Activated CD4-positive, alpha-beta memory T cell treated with anti-CD3 and anti-CD28 coated beads, Interleukin-2, amount 10 ng/mL, durations not matched to agents 7 days and 5 days (primary cell): ENCODE data around the gene NEURL2. TPM values are rescaled to one million over a fixed set of nuclear protein-coding genes. Genes with fewer than 3 reads are reported as not detected.

ENCODE experiments used
- CTCF ChIA-PET: fragments of 350-600 bp; sonication (Branson Sonifier 250); formaldehyde crosslinking; loops from one replicate; lab custom pipeline; 2021; ENCODE audit warnings: antibody characterized with exemption, inconsistent platforms; lab: Charles Lee
- POLR2A ChIA-PET: fragments of 350-600 bp; sonication (Branson Sonifier 250); formaldehyde crosslinking; loops from one replicate; lab custom pipeline; 2021; ENCODE audit warnings: antibody characterized with exemption; lab: Charles Lee
- DNase-seq: peaks from one replicate; pipeline ENCODE4 v3.0.0-alpha.2; 2020
- H3K27ac Mint-ChIP-seq: one replicate; pipeline ENCODE4 v1.8.0; 2021; ENCODE audit warnings: mild to moderate bottlenecking, mixed read lengths
- H3K27me3 Mint-ChIP-seq: one replicate; pipeline ENCODE4 v1.8.0; 2021; ENCODE audit warnings: mixed read lengths
- H3K36me3 Mint-ChIP-seq: one replicate; pipeline ENCODE4 v1.8.0; 2021; ENCODE audit warnings: low read depth, mixed read lengths
- H3K4me1 Mint-ChIP-seq: one replicate; pipeline ENCODE4 v1.8.0; 2021; ENCODE audit warnings: mixed read lengths
- H3K4me3 Mint-ChIP-seq: one replicate; pipeline ENCODE4 v1.8.0; 2021; ENCODE audit warnings: mild to moderate bottlenecking, mixed read lengths
- H3K9me3 Mint-ChIP-seq: one replicate; pipeline ENCODE4 v1.8.0; 2021; ENCODE audit warnings: mixed read lengths
- total RNA-seq, 2 experiments: library from RNA; stranded (reverse); gene quantifications; one replicate each; pipeline ENCODE4 v1.2.3, GENCODE V29; 2021

Gene NEURL2
- total RNA-seq: 1 to 10 TPM; 1.0 to 1.6 TPM

GRCh38 chr20:45890985-45891983 lies at the start of gene NEURL2, which contains the start of gene CTSA:
TSS of gene NEURL2 (minus strand) at chr20:45891208. CDS start at chr20:45890991, 217 bp downstream.
TSS of gene CTSA (plus strand) at chr20:45891335. CDS start at chr20:45891569, 234 bp downstream.
- H3K27ac Mint-ChIP-seq: peak within 1 kb of the TSS; percentile 40
- CTCF ChIA-PET: interaction anchor here (1.1 to 4.0 kb wide), 4 partner anchors 9 to 92 kb away, joined by 3 to 19 read pairs (median 8); partner anchors contain the start of gene ZSWIM1
- H3K4me1 Mint-ChIP-seq: peaks cover 36% of the 10 kb centered on the region
- H3K36me3 Mint-ChIP-seq: peaks cover 9% of the 10 kb centered on the region
- POLR2A ChIA-PET: interaction anchor here (0.6 to 5.4 kb wide), 9 partner anchors 9 to 99 kb away, joined by 3 to 42 read pairs (median 6); partner anchors contain the start of genes ACOT8, DNTTIP1, PCIF1 and UBE2C
- no peaks in the 10 kb centered on the region for H3K9me3 Mint-ChIP-seq
- H3K4me3 Mint-ChIP-seq: peak within 1 kb of the TSS; percentile 88
- peaks cover 5% of the 10 kb centered on the region for H3K27me3 Mint-ChIP-seq
- DNase-seq: peak; percentile 87

GRCh38 chr20:45940469-45940868 lies 49.5 kb upstream of the NEURL2 start:
- no peaks in the 10 kb centered on the region for H3K9me3 Mint-ChIP-seq
- ChIA-PET CTCF (interaction anchor here (0.9 to 1.0 kb wide), 2 partner anchors 29 to 31 kb away, joined by 3 to 4 read pairs; partner anchors contain the start of gene ZNF335), POLR2A (no interaction called here)
- H3K27me3 Mint-ChIP-seq: no peaks in the 10 kb centered on the region
- H3K36me3 Mint-ChIP-seq: peaks cover 59% of the 10 kb centered on the region
- DNase-seq: no peak
- H3K4me1 Mint-ChIP-seq: peaks cover 45% of the 10 kb centered on the region
- no peak overlapping the region for H3K4me3 Mint-ChIP-seq
- no peak overlapping the region for H3K27ac Mint-ChIP-seq

GRCh38 chr20:45940053-45940452 lies 49.0 kb upstream of the NEURL2 start:
- H3K36me3 Mint-ChIP-seq: peaks cover 57% of the 10 kb centered on the region
- DNase-seq: no peak
- no peaks in the 10 kb centered on the region for H3K9me3 Mint-ChIP-seq
- POLR2A ChIA-PET: interaction anchor here (1.1 to 1.4 kb wide), 2 partner anchors 9 to 148 kb away, joined by 3 to 4 read pairs; partner anchors contain the start of genes DNTTIP1 and WFDC3
- H3K4me1 Mint-ChIP-seq: peaks cover 43% of the 10 kb centered on the region
- no peak overlapping the region for H3K4me3 Mint-ChIP-seq
- H3K27me3 Mint-ChIP-seq: no peaks in the 10 kb centered on the region
- H3K27ac Mint-ChIP-seq: no peak overlapping the region
- CTCF ChIA-PET: interaction anchor here (0.9 to 1.0 kb wide), 2 partner anchors 30 to 32 kb away, joined by 3 to 4 read pairs; partner anchors contain the start of gene ZNF335

- H3K27me3 Mint-ChIP-seq: no peaks in the 10 kb centered on the region
- DNase-seq: no peak
- H3K4me1 Mint-ChIP-seq: peaks cover 31% of the 10 kb centered on the region
- peaks cover 45% of the 10 kb centered on the region for H3K36me3 Mint-ChIP-seq
- ChIA-PET POLR2A (interaction anchor here (1.1 to 8.4 kb wide), 8 partner anchors 8 to 147 kb away, joined by 3 to 138 read pairs (median 8); partner anchors contain the start of genes ACOT8, DNTTIP1, WFDC3 and ZNF335), CTCF (interaction anchor here (1.0 to 2.7 kb wide), 2 partner anchors 115 to 140 kb away, joined by 3 to 14 read pairs; no protein-coding TSS in a partner anchor)
- H3K9me3 Mint-ChIP-seq: no peaks in the 10 kb centered on the region
- no peak overlapping the region for H3K4me3 Mint-ChIP-seq
- no peak overlapping the region for H3K27ac Mint-ChIP-seq
Observed at GRCh38 chr20:45938727-45939438, 47.9 kb upstream of the NEURL2 start.

GRCh38 chr20:45937765-45938164 lies 46.8 kb upstream of the NEURL2 start:
- ChIA-PET POLR2A (interaction anchor here (0.9 to 8.4 kb wide), 9 partner anchors 9 to 125 kb away, joined by 3 to 138 read pairs (median 8); partner anchors contain the start of genes ACOT8, UBE2C, ZNF335 and ZSWIM1), CTCF (interaction anchor here (1.0 to 5.9 kb wide), 3 partner anchors 33 to 139 kb away, joined by 3 to 73 read pairs (median 14); partner anchors contain the start of gene ZNF335)
- H3K27me3 Mint-ChIP-seq: no peaks in the 10 kb centered on the region
- H3K27ac Mint-ChIP-seq: peak overlapping the region; percentile 77
- H3K4me3 Mint-ChIP-seq: peak overlapping the region; percentile 50
- DNase-seq: no peak
- H3K36me3 Mint-ChIP-seq: peaks cover 34% of the 10 kb centered on the region
- H3K4me1 Mint-ChIP-seq: peaks cover 29% of the 10 kb centered on the region
- no peaks in the 10 kb centered on the region for H3K9me3 Mint-ChIP-seq

- H3K4me3 Mint-ChIP-seq: peak overlapping the region; percentile 87
- H3K27me3 Mint-ChIP-seq: no peaks in the 10 kb centered on the region
- H3K4me1 Mint-ChIP-seq: peaks cover 29% of the 10 kb centered on the region
- peaks cover 33% of the 10 kb centered on the region for H3K36me3 Mint-ChIP-seq
- ChIA-PET CTCF (interaction anchor here (0.6 to 5.9 kb wide), 4 partner anchors 8 to 714 kb away, joined by 3 to 73 read pairs (median 4); partner anchors contain the start of genes SEMG2 and ZNF335), POLR2A (interaction anchor here (0.6 to 8.4 kb wide), 35 partner anchors 8 to 573 kb away, joined by 3 to 138 read pairs (median 6); partner anchors contain the start of genes ACOT8, CTSA, DNTTIP1 and NEURL2)
- no peaks in the 10 kb centered on the region for H3K9me3 Mint-ChIP-seq
- no peak for DNase-seq
- peak overlapping the region; percentile 89 for H3K27ac Mint-ChIP-seq
Observed at GRCh38 chr20:45935416-45936046, 44.5 kb upstream of the NEURL2 start.

GRCh38 chr20:45934586-45935415 lies 43.8 kb upstream of the NEURL2 start, which contains the start of gene PCIF1:
TSS of gene PCIF1 (plus strand) at chr20:45934683. CDS start at chr20:45939000, 4,317 bp downstream.
- Mint-ChIP-seq H3K36me3 (peaks cover 27% of the 10 kb centered on the region), H3K27me3 (no peaks in the 10 kb centered on the region), H3K9me3 (no peaks in the 10 kb centered on the region), H3K4me3 (peak within 1 kb of the TSS; percentile 87), H3K4me1 (peaks cover 29% of the 10 kb centered on the region), H3K27ac (peak within 1 kb of the TSS; percentile 96)
- peak; percentile 98 for DNase-seq
- CTCF ChIA-PET: interaction anchor here (0.6 to 5.9 kb wide), 10 partner anchors 9 to 714 kb away, joined by 3 to 73 read pairs (median 4); partner anchors contain the start of genes SEMG2 and ZNF335
- POLR2A ChIA-PET: interaction anchor here (0.6 to 8.4 kb wide), 44 partner anchors 8 to 641 kb away, joined by 3 to 138 read pairs (median 4); partner anchors contain the start of genes ACOT8, CTSA, DNTTIP1 and ELMO2

GRCh38 chr20:45934046-45934585 lies 43.1 kb upstream of the NEURL2 start:
- Mint-ChIP-seq H3K4me1 (peaks cover 29% of the 10 kb centered on the region), H3K4me3 (peak overlapping the region; percentile 87), H3K27ac (peak overlapping the region; percentile 96), H3K27me3 (no peaks in the 10 kb centered on the region), H3K9me3 (no peaks in the 10 kb centered on the region), H3K36me3 (peaks cover 20% of the 10 kb centered on the region)
- DNase-seq: no peak
- ChIA-PET CTCF (interaction anchor here (0.7 to 5.9 kb wide), 14 partner anchors 9 to 135 kb away, joined by 3 to 73 read pairs (median 4); partner anchors contain the start of gene ZNF335), POLR2A (interaction anchor here (0.7 to 8.4 kb wide), 37 partner anchors 9 to 640 kb away, joined by 3 to 138 read pairs (median 6); partner anchors contain the start of genes ACOT8, CTSA, ELMO2 and NEURL2)

GRCh38 chr20:45933266-45934045 lies 42.4 kb upstream of the NEURL2 start:
- H3K4me1 Mint-ChIP-seq: peaks cover 26% of the 10 kb centered on the region
- no peaks in the 10 kb centered on the region for H3K9me3 Mint-ChIP-seq
- no peaks in the 10 kb centered on the region for H3K27me3 Mint-ChIP-seq
- peak overlapping the region; percentile 87 for H3K4me3 Mint-ChIP-seq
- H3K36me3 Mint-ChIP-seq: peaks cover 14% of the 10 kb centered on the region
- DNase-seq: peak; percentile 73
- POLR2A ChIA-PET: interaction anchor here (0.9 to 8.4 kb wide), 25 partner anchors 8 to 640 kb away, joined by 3 to 138 read pairs (median 8); partner anchors contain the start of genes ACOT8, CTSA, NEURL2 and SNX21
- CTCF ChIA-PET: interaction anchor here (0.7 to 5.9 kb wide), 14 partner anchors 9 to 134 kb away, joined by 3 to 73 read pairs (median 4); partner anchors contain the start of genes ZNF335 and ZSWIM1
- peak overlapping the region; percentile 96 for H3K27ac Mint-ChIP-seq
